GM18907 (cell line): Measurements from ENCODE around the gene TIGAR.

ENCODE experiments used
- ATAC-seq: cut with Tn5 transposase; IDR thresholded peaks from one replicate; pipeline ENCODE4 v1.9.1; 2021; ENCODE audit warnings: mild to moderate bottlenecking, moderate library complexity; ENCODE audit not compliant: unreplicated experiment

Gene TIGAR

DNA sequence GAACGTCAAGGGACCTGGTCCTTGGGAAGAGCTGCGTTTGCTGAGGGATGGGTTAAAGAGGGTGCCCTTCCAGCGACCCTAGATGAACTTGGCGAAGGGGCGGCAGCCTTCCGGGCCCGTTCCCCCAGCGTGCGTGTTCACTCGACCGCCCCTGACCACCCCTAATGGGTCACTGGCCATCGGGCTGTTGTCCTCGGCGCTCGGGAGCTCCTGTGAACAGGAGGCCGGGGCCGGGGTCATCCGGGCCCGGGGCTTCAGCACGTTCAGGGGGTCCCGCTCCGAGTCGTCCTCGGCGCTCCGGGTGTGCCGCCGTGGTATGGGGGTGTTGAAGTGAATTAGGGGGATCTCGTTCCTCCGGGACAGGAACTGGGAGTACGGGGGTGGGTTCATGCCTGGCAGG lies 49.3 kb downstream of the TIGAR start:
- ATAC-seq, result no peak

DNA sequence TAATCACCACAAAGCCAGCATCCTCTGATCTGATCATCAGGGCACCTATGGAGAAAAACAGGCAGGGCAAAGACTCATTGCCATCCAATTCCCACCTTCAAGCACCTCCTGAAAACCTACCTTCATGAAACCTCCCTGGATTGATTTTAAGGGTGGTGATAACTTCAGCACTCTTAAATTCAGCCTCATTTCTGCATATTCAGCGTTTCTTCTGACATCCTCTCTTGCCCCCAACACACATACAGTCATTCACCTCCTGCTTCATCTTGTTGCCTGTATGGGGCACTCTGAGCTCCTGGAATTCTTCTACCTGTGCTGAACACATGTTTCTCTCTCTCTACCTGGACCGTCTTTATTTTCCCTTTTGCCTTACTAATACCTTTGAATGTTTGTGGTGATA lies 51.6 kb downstream of the TIGAR start:
- ATAC-seq, result no peak

DNA sequence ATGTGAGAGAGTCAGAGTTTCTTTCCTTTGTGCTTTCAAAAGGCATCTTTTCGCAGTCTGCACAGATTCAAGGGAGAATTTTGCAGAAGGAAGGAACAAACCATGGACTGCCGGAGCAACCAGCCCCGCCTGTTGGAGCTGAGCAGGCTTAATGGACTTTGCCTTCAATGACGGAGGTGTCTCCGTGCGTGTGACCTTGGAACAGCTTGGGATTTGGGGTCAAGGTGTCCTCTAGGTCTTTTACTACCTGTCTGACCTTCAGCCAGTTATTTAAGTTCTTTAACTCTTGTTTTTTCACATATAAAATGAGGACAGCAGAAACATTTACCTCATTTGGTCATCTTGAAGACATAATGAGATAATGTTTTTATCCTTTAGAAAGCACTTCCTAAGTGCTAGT lies 54.4 kb downstream of the TIGAR start:
- ATAC-seq, result no peak

DNA sequence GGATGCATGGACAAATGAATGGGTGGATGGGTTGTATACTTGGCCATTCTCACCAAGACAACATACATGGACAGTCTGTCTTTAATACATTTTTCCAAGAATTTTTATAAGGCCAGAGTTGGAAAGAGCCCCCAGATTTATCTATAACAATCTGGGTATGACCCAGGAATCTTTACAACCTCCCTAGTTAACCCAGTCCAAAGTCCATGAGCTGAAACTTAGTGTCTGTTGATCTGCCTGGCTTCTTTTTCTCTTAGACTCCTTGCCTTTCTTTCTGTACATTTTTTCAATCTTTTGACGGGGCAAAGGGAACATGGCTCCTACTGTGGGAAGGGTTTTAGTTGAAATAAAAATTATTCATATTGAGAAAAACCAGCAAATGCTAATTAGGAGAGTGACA lies 57.8 kb downstream of the TIGAR start:
- no peak for ATAC-seq

DNA sequence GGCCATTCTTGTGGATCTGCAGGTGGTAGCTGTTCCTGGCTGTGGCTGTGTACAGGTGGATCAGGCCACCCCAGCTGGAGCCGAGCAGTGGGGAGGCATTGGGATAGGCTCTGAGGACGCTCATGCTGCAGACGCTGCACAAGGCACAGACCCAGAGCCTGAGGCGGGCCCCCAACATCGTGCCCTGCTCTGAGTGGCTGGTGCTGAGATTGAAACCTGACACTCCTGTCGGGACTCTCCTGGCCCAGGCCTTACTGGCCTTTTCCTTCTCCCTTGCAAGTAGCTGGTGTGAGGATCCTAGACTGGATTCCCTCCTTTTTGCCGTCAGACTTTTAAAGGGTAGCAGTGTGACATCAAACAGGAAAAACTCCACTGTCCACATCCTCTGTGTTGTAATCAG lies 58.4 kb downstream of the TIGAR start, which contains the start of gene FGF23:
TSS of gene FGF23 (minus strand) at position 308 of the 400 bp plus-strand sequence. CDS start at position 178, 130 bp downstream.
- ATAC-seq, result no peak

DNA sequence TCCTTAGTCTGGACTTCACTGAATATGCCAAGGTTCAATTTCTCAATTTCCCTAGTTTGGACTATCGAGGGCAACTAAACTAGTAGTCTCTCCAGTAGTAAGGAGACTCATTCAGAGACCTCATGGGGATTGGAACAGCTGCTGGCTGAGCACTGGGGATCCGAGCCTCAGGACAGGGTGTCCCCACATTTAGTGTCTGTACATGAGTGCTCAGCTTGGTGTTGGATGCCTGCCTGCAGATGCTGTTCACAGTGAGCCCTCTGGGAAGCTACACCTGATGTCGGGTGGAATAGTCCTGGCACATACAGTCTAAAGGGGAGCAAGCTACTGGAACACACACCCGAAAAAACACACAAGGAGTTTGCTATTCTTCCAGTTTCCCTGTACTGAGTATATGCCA lies 59.3 kb downstream of the TIGAR start:
- ATAC-seq, result no peak

DNA sequence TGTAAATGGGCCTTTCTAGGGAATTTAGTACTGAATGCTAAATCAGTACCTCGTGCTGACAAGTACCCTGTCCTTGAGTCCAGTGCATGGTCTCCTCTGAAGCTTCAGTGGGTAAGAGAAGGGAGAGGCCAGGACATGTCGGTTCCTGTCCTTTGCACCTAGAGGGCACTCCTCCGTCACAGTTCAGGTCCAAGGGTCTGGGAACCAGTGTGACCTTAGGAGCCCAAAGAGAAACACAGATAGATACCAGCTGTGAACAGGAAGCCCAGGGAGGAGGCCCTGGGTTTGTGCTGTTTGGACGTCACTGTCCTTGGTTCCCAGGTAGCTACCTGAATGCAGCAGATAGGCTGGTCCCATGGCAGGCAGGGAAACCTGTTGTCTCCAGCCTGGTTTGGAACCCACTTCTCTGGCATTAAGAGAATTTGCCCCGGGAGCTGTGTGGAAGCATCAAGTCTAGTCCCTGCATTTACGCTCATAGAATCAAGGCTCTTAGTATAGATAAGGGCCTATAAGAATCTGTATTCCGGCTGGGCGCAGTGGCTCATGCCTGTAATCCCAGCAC lies 62.4 kb downstream of the TIGAR start:
- no peak for ATAC-seq

DNA sequence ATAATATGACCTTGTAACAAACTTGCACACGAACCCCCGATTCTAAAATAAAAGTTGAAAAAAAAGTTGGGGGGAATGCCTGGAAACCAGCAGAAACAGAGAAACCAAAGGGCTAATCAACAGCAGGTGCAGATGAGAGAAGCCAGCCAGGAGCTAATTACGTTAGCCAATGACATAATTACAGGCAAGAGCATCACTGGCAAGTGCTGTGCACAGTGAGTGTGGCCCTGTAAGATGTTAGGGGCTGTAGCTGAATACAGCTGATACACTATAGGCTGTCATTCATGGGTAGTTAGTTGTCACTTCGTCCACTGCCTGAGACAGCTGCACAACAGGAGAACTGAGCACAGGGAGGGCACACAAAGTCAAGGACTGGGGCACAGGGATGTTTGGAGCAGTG lies 65.8 kb downstream of the TIGAR start:
- no peak for ATAC-seq

DNA sequence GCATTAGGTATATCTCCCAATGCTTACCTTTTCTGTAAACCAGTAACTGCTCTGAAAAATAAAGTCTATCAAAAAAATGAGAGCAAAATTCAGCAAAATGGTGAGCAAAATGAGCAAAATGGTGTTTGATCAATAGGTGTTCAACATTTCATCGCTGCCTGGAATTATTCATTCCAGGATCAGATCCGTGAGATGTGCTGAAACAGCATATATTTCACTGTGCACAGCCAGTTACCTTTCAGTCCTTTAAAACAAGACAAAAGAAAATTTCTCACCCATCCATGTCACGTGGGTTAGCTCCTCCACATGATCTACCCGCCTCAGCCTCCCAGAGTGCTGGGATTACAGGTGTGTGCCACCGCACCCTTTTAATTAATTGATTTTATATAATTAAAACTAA lies 66.6 kb downstream of the TIGAR start:
- ATAC-seq, result no peak

DNA sequence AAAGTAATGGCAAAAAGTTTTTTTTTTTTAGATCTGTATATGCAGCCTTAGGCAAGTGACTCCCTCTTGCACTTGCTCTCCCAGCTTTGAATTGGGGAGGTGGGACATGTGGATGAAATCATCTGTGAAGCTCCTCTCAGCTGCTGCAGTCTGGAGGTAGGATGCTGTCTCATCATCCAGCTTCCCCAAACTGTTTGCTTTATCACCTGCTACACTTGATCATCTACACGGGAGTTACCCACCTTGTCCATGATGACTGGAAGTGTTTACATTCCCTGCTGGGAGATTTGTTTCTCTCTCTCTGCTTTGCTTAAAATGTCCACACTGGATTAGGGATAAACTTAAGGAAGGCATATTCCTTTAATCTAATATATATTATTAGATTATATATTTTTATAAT lies 67.0 kb downstream of the TIGAR start:
- ATAC-seq, result no peak

DNA sequence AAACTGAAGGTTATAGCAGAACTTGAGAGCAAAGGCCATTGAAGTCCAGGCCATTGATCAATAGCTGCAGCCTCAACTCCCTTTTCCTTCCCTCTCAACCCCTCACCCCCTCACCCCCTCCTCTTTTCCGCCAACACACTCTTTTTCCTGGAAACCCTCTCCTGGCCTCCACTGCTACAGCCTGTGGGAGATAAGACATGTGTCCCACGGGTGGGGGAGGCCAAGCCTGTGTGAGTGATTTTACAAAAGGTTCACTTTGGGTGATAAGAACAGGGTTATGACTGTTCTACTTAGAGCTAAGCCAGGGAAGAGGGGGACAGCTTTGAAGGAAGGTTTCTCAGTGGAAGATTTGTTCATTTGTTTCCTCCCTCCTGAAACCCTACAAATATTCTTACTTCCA lies 67.6 kb downstream of the TIGAR start:
- no peak for ATAC-seq

DNA sequence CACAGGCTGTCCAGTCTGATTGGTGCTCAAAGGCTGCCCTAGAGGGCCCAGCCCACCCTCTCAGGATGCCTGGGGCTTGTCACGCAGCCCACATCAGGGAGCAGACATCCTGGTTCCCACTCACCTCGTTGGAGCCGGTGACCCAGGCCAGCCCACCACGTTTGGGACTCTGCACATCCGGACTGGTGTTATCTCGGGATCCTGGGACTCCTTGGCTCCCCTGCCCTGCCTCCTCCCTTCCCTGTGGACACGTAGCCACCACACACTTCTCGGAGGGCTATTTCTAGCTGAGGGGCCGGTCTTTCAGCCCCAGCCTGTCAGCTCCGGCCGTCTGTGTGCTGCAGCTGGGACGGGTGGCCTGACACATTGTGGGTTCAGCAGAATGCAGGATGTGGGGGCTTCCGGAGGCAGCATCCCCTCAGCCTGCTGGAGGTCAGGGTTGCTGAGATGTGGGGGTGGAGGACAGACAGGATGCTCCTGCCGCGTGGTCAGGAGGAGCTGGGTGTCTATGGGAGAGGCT lies 71.3 kb downstream of the TIGAR start:
- ATAC-seq, result no peak

DNA sequence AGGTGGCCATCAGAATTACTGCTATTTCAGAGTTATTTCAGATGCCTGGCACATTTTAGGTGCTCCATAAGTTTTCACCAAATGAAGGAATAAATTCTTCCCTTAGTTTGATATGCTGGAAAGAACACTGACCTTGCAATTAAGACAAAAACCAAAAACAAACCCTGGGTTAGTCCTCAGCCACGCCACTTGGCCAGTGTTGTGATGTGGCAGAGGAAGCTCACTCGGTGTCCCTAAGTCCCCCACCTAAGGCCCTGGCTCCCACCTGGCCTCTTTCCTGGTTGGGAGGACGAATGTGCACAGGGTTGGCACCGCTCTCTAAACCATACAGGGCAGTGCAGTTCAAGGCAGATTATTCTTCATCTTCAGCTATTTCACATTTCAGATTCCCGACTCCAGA lies 72.2 kb downstream of the TIGAR start:
- no peak for ATAC-seq

DNA sequence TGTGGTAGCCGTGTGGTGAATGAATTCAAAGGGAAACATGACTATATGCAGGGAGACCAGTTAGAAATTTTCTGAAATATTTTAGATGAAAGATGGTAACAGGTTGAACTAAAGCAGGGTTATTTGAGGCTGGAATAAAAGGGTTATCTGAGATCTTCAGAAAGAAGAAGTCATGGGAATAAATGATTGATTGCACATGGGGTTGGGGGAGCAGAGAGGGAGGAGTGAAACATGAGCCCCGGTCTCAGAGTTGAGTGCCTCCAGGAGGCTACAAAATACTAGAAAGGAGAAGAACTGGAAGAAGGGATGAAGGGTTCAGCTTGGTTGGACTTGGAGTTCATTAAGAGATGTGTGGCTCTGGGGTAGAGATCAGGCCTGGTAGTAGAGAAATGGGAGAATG lies 74.8 kb downstream of the TIGAR start:
- ATAC-seq, result no peak

DNA sequence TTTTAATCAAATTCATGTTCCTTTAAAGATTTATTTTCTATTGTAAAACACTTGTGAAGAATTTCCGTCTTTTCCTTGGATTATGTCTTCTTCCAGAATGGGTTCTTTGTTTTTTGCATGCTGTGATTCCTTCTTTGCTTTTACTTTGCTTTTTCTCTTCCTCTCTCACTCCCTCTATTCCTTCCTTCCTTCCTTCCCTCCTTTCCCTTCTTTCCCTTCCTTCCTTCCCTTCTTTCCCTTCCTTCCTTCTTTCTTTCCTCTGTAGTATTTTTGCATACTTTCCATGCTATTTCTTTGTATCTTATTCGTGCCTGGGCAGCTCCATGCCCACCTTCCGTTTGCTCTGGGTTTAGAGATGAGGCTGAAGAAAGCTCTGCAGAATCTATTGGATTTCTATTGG lies 80.1 kb downstream of the TIGAR start:
- ATAC-seq, result no peak

DNA sequence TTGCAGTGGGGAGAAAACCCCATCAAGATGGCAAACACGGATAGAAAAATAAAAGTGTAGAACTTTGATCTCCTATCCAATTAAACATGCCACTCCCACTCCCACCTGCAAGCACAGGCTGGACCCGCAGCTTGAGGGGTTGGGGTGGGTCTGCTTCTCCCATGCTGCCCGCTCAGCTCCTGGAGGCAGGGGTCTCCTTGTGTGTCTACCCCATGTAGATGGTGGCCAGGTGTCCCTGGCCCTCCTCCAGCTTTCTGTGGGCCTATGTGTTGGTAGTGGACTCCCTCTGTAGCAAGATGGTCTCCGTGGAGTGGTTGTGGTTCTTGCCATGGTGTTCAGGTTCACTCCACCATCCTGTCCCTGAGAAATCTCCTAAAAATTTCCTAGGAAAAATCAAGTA lies 82.0 kb downstream of the TIGAR start:
- no peak for ATAC-seq
